Loucy (cell line): ENCODE measurements around the gene GRIN2A.

Source experiments
- H2AFZ ChIP-seq: fragments of 200-600 bp; sonication (generic); 2 replicates; pipeline ENCODE4 v1.6.0; 2016; ENCODE audit warnings: antibody characterized with exemption, mild to moderate bottlenecking, low read length, moderate library complexity
- H3F3A ChIP-seq: fragments of 200-600 bp; 2 replicates; pipeline ENCODE4 v1.6.0; 2016; ENCODE audit warnings: antibody characterized with exemption, low read depth, mild to moderate bottlenecking
- H3K27me3 ChIP-seq: fragments of 200-600 bp; sonication (generic); 2 replicates; pipeline ENCODE4 v1.6.1; 2014; ENCODE audit warnings: low read length, mild to moderate bottlenecking; ENCODE audit not compliant: insufficient read depth, poor library complexity, severe bottlenecking
- H3K36me3 ChIP-seq: fragments of 200-600 bp; sonication (generic); 2 replicates; pipeline ENCODE4 v1.6.1; 2016; ENCODE audit warnings: low read length; ENCODE audit not compliant: insufficient read depth
- H3K4me1 ChIP-seq: fragments of 200-600 bp; sonication (generic); 2 replicates; pipeline ENCODE4 v1.5.1; 2014; ENCODE audit warnings: low read length, mild to moderate bottlenecking; ENCODE audit not compliant: insufficient read depth, poor library complexity, severe bottlenecking
- H3K4me2 ChIP-seq: fragments of 200-600 bp; sonication (generic); 2 replicates; pipeline ENCODE4 v1.6.0; 2014; ENCODE audit warnings: antibody characterized with exemption, low read length, low read depth, mild to moderate bottlenecking; ENCODE audit not compliant: poor library complexity, severe bottlenecking
- H3K4me3 ChIP-seq: fragments of 200-600 bp; sonication (generic); 2 replicates; pipeline ENCODE4 v1.5.1; 2014; ENCODE audit warnings: low read length, mild to moderate bottlenecking, mixed read lengths; ENCODE audit not compliant: poor library complexity, severe bottlenecking
- H3K79me2 ChIP-seq: fragments of 200-600 bp; sonication (generic); 2 replicates; pipeline ENCODE4 v1.6.1; 2014; ENCODE audit warnings: low read length; ENCODE audit not compliant: insufficient read depth
- H3K9ac ChIP-seq: fragments of 200-600 bp; sonication (generic); 2 replicates; pipeline ENCODE4 v1.6.0; 2014; ENCODE audit warnings: mild to moderate bottlenecking, low read depth, low read length, moderate library complexity; ENCODE audit not compliant: poor library complexity, severe bottlenecking
- H3K9me2 ChIP-seq: fragments of 200-600 bp; sonication (generic); replicated peaks from 2 replicates; pipeline ENCODE4 v1.6.1; 2016; ENCODE audit warnings: low read depth, low read length, mixed read lengths
- H3K9me3 ChIP-seq: fragments of 200-600 bp; sonication (generic); 2 replicates; pipeline ENCODE4 v1.6.1; 2014; ENCODE audit warnings: mild to moderate bottlenecking, antibody characterized with exemption, low read length, low read depth; ENCODE audit not compliant: insufficient read depth
- H4K20me1 ChIP-seq: fragments of 200-600 bp; sonication (generic); 2 replicates; pipeline ENCODE4 v1.6.0; 2014; ENCODE audit warnings: antibody characterized with exemption, low read length, mild to moderate bottlenecking; ENCODE audit not compliant: insufficient read depth, poor library complexity, severe bottlenecking
- EZH2phosphoT487 ChIP-seq: fragments of 200-600 bp; IDR thresholded peaks from 2 replicates; pipeline ENCODE4 v1.6.1; 2018; ENCODE audit warnings: antibody characterized with exemption, mild to moderate bottlenecking, moderate library complexity, borderline replicate concordance
- TF ChIP-seq, protein P1 (sequence below): fragments of 200-600 bp; sonication (generic); conservative IDR thresholded peaks from 2 replicates; pipeline ENCODE4 v1.5.1; 2014; ENCODE audit warnings: mild to moderate bottlenecking, antibody characterized with exemption, low read length

The GRIN2A gene

DNA sequence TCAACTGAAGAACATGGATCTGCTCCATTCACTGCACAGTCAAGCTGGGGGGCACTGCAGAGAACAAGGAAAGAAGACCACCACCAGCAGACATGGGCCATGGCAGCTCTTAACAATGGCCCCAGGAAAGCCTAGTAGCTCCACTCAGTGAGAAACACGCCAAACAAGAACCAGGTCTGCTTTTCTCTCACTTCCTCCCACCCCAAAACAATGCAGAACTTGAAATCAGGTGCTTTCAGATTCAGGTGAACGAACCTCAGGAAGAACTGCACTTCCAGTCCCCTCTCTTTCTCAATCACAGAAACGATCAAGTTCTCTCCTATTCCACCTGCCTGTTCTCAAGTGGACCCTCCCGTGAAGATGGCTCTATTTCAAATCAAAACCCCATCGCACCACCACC is 155.6 kb downstream of the GRIN2A start:
- H3K4me2 ChIP-seq = no peak overlapping the region
- H4K20me1 ChIP-seq = no peaks in the 10 kb centered on the region
- H3K9ac ChIP-seq = no peak overlapping the region
- H3K79me2 ChIP-seq = no peaks in the 10 kb centered on the region
- H3K36me3 ChIP-seq = no peaks in the 10 kb centered on the region
- H3K27me3 ChIP-seq = no peaks in the 10 kb centered on the region
- no peaks in the 10 kb centered on the region for H3K4me1 ChIP-seq
- H3K4me3 ChIP-seq = no peak overlapping the region
- H3F3A ChIP-seq = no peaks in the 10 kb centered on the region
- TF ChIP-seq EZH2phosphoT487 = no peak
- TF ChIP-seq, protein P1, sequence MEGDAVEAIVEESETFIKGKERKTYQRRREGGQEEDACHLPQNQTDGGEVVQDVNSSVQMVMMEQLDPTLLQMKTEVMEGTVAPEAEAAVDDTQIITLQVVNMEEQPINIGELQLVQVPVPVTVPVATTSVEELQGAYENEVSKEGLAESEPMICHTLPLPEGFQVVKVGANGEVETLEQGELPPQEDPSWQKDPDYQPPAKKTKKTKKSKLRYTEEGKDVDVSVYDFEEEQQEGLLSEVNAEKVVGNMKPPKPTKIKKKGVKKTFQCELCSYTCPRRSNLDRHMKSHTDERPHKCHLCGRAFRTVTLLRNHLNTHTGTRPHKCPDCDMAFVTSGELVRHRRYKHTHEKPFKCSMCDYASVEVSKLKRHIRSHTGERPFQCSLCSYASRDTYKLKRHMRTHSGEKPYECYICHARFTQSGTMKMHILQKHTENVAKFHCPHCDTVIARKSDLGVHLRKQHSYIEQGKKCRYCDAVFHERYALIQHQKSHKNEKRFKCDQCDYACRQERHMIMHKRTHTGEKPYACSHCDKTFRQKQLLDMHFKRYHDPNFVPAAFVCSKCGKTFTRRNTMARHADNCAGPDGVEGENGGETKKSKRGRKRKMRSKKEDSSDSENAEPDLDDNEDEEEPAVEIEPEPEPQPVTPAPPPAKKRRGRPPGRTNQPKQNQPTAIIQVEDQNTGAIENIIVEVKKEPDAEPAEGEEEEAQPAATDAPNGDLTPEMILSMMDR = no peak
- H2AFZ ChIP-seq = no peak overlapping the region
- no peaks in the 10 kb centered on the region for H3K9me2 ChIP-seq
- H3K9me3 ChIP-seq = no peaks in the 10 kb centered on the region

DNA sequence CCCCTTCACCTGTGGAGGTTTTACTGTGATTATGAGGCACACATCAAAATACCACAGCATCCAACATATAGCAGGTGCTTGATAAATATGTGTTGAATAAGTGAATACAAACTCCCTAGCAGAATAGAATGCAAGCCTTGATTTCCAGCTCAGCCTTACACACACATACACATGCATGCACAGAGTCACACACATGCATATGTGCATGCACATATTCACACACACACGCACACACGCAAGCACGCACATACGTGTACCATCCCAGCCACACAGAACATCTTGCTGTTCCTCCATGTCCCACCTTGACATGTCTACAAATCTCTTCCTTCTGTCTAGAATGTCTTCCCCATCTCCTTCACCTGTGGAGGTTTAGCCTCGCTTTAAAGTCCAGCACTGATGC is 160.1 kb downstream of the GRIN2A start:
- no peaks in the 10 kb centered on the region for H3K79me2 ChIP-seq
- no peak overlapping the region for H2AFZ ChIP-seq
- no peaks in the 10 kb centered on the region for H3F3A ChIP-seq
- H4K20me1 ChIP-seq = no peaks in the 10 kb centered on the region
- H3K36me3 ChIP-seq = no peaks in the 10 kb centered on the region
- no peak overlapping the region for H3K4me2 ChIP-seq
- TF ChIP-seq EZH2phosphoT487 = no peak
- TF ChIP-seq, protein P1 = no peak
- no peak overlapping the region for H3K9ac ChIP-seq
- no peaks in the 10 kb centered on the region for H3K4me1 ChIP-seq
- H3K4me3 ChIP-seq = no peak overlapping the region
- H3K9me3 ChIP-seq = no peaks in the 10 kb centered on the region
- no peaks in the 10 kb centered on the region for H3K27me3 ChIP-seq
- no peaks in the 10 kb centered on the region for H3K9me2 ChIP-seq

GRCh38 chr16:10020866-10021265 is 161.4 kb downstream of the GRIN2A start:
- no peak overlapping the region for H2AFZ ChIP-seq
- no peaks in the 10 kb centered on the region for H3K36me3 ChIP-seq
- H3K79me2 ChIP-seq = no peaks in the 10 kb centered on the region
- H3K4me2 ChIP-seq = no peak overlapping the region
- H3K4me3 ChIP-seq = no peak overlapping the region
- no peaks in the 10 kb centered on the region for H4K20me1 ChIP-seq
- H3K9ac ChIP-seq = no peak overlapping the region
- no peaks in the 10 kb centered on the region for H3K9me2 ChIP-seq
- no peaks in the 10 kb centered on the region for H3F3A ChIP-seq
- no peaks in the 10 kb centered on the region for H3K9me3 ChIP-seq
- no peaks in the 10 kb centered on the region for H3K27me3 ChIP-seq
- TF ChIP-seq, protein P1 = no peak
- no peak for TF ChIP-seq EZH2phosphoT487
- no peaks in the 10 kb centered on the region for H3K4me1 ChIP-seq
